HEK293 (cell line): ENCODE data around the gene DPH6.
A peak's percentile ranks its signal among the peaks of the same experiment; 100 is the strongest.

Experiments
- CTCF ChIA-PET: fragments of 350-600 bp; formaldehyde crosslinking; extraction: SDS; loops from one replicate; lab custom pipeline; 2021; ENCODE audit warnings: antibody characterized with exemption; lab: Yijun Ruan, JAX
- POLR2A ChIA-PET: fragments of 300-600 bp; formaldehyde crosslinking; extraction: SDS; loops from one replicate; lab custom pipeline; 2020; ENCODE audit warnings: antibody characterized with exemption, inconsistent platforms; lab: Yijun Ruan, JAX
- H3K27ac ChIP-seq: fragments of 200-500 bp; sonication (Bioruptor generic); 2 replicates; pipeline ENCODE4 v1.5.1; 2014; ENCODE audit warnings: low read depth, low read length, control low read depth, inconsistent platforms; ENCODE audit errors: extremely low read depth
- H3K36me3 ChIP-seq, 2 experiments: fragments of 200-500 bp in 1 of 2; sonication (Bioruptor generic) in 1 of 2; 1 replicate in 1 of 2; 2 replicates in 1 of 2; pipeline ENCODE4 v1.5.1; 2014 to 2017; ENCODE audit warnings: inconsistent platforms in 2 of 2, low read length in 2 of 2; ENCODE audit not compliant: control insufficient read depth in 2 of 2, insufficient read depth in 1 of 2
- H3K4me1 ChIP-seq: fragments of 200-500 bp; sonication (Bioruptor generic); 2 replicates; pipeline ENCODE4 v1.5.1; 2014; ENCODE audit warnings: mild to moderate bottlenecking, low read length, inconsistent platforms; ENCODE audit not compliant: control insufficient read depth, insufficient read depth
- H3K4me3 ChIP-seq: 2 replicates; pipeline ENCODE4 v1.5.1; 2011; ENCODE audit warnings: low read depth, mild to moderate bottlenecking, control low read depth, low read length, moderate library complexity
- H3K9me3 ChIP-seq: fragments of 200-500 bp; sonication (Bioruptor generic); 2 replicates; pipeline ENCODE4 v1.5.1; 2014; ENCODE audit warnings: low read depth, low read length, inconsistent platforms; ENCODE audit not compliant: control insufficient read depth, insufficient read depth
- AEBP2 ChIP-seq: fragments of 450-650 bp; formaldehyde crosslinking; IDR thresholded peaks from 2 replicates; pipeline ENCODE4 v1.5.1; 2016; ENCODE audit warnings: missing biosample characterization, missing genetic modification characterization, borderline replicate concordance
- CTCF ChIP-seq: fragments of 450-650 bp; formaldehyde crosslinking; IDR thresholded peaks from 2 replicates; pipeline ENCODE4 v1.5.1; 2016; ENCODE audit warnings: missing biosample characterization, missing genetic modification characterization
- GLI4 ChIP-seq: fragments of 450-650 bp; formaldehyde crosslinking; IDR thresholded peaks from 2 replicates; pipeline ENCODE4 v1.5.1; 2016; ENCODE audit warnings: missing biosample characterization, missing genetic modification characterization
- HOXA7 ChIP-seq: sonication (generic); formaldehyde crosslinking; IDR thresholded peaks from 2 replicates; pipeline ENCODE4 v1.8.1; 2022; ENCODE audit warnings: missing genetic modification reagents, borderline replicate concordance
- HOXC10 ChIP-seq: sonication (generic); formaldehyde crosslinking; IDR thresholded peaks from 2 replicates; pipeline ENCODE4 v1.8.1; 2023; ENCODE audit warnings: mild to moderate bottlenecking, missing genetic modification reagents
- ZBTB48 ChIP-seq: fragments of 450-650 bp; formaldehyde crosslinking; IDR thresholded peaks from 2 replicates; pipeline ENCODE4 v1.5.1; 2016; ENCODE audit warnings: missing biosample characterization, missing genetic modification characterization
- ZNF114 ChIP-seq: fragments of 450-650 bp; formaldehyde crosslinking; IDR thresholded peaks from 2 replicates; pipeline ENCODE4 v1.5.0; 2017; ENCODE audit warnings: missing biosample characterization, missing genetic modification characterization
- ZNF19 ChIP-seq: fragments of 450-650 bp; formaldehyde crosslinking; IDR thresholded peaks from 2 replicates; pipeline ENCODE4; 2016; ENCODE audit warnings: missing biosample characterization, missing genetic modification characterization, low read depth
- ZNF473 ChIP-seq: fragments of 450-650 bp; formaldehyde crosslinking; IDR thresholded peaks from 2 replicates; pipeline ENCODE4 v1.5.1; 2017; ENCODE audit warnings: missing biosample characterization, missing genetic modification characterization
- ZNF501 ChIP-seq: fragments of 450-650 bp; formaldehyde crosslinking; IDR thresholded peaks from 2 replicates; pipeline ENCODE4 v1.5.1; 2016; ENCODE audit warnings: missing biosample characterization, missing genetic modification characterization
- ZNF654 ChIP-seq: fragments of 450-650 bp; formaldehyde crosslinking; IDR thresholded peaks from 2 replicates; pipeline ENCODE4 v1.5.1; 2016; ENCODE audit warnings: low read depth, missing biosample characterization, missing genetic modification characterization
- ZNF704 ChIP-seq: fragments of 450-650 bp; formaldehyde crosslinking; IDR thresholded peaks from 2 replicates; pipeline ENCODE4 v1.5.1; 2016; ENCODE audit warnings: missing biosample characterization, missing genetic modification characterization
- ZNF76 ChIP-seq: fragments of 450-650 bp; formaldehyde crosslinking; IDR thresholded peaks from 2 replicates; pipeline ENCODE4; 2016; ENCODE audit warnings: low read depth, missing biosample characterization, missing genetic modification characterization, borderline replicate concordance
- TF ChIP-seq, protein P1 (sequence below): sonication (generic); formaldehyde crosslinking; IDR thresholded peaks from 2 replicates; pipeline ENCODE4 v1.8.1; 2022; ENCODE audit warnings: mild to moderate bottlenecking, moderate library complexity, missing genetic modification reagents
- TF ChIP-seq, protein P2 (sequence below): fragments of 450-650 bp; formaldehyde crosslinking; IDR thresholded peaks from 2 replicates; pipeline ENCODE4 v1.5.1; 2016; ENCODE audit warnings: missing biosample characterization, missing genetic modification characterization

The DPH6 gene

GRCh38 chr15:35445891-35446290 lies 100.1 kb downstream of the DPH6 start:
- no peaks in the 10 kb centered on the region for H3K36me3 ChIP-seq
- H3K4me1 ChIP-seq, result no peaks in the 10 kb centered on the region
- no peak overlapping the region for H3K27ac ChIP-seq
- ChIA-PET CTCF (interaction anchor here (0.6 to 5.3 kb wide), 3 partner anchors 154 to 1720 kb away, joined by 5 to 125 read pairs (median 6); no protein-coding TSS in a partner anchor), POLR2A (no interaction called here)
- H3K9me3 ChIP-seq, result no peaks in the 10 kb centered on the region
- no peak overlapping the region for H3K4me3 ChIP-seq
- TF ChIP-seq AEBP2 (tag by site-specific recombination) (no peak), GLI4 (tag by site-specific recombination) (no peak), ZNF473 (tag by site-specific recombination) (no peak), ZNF114 (tag by site-specific recombination) (no peak), ZNF501 (tag by site-specific recombination) (no peak), HOXC10 (CRISPR knock-in tag) (no peak), ZBTB48 (tag by site-specific recombination) (no peak), ZNF76 (tag by site-specific recombination) (no peak)
- TF ChIP-seq, protein P1, sequence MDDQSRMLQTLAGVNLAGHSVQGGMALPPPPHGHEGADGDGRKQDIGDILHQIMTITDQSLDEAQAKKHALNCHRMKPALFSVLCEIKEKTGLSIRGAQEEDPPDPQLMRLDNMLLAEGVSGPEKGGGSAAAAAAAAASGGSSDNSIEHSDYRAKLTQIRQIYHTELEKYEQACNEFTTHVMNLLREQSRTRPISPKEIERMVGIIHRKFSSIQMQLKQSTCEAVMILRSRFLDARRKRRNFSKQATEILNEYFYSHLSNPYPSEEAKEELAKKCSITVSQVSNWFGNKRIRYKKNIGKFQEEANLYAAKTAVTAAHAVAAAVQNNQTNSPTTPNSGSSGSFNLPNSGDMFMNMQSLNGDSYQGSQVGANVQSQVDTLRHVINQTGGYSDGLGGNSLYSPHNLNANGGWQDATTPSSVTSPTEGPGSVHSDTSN (CRISPR knock-in tag), result no peak
- TF ChIP-seq, protein P2, sequence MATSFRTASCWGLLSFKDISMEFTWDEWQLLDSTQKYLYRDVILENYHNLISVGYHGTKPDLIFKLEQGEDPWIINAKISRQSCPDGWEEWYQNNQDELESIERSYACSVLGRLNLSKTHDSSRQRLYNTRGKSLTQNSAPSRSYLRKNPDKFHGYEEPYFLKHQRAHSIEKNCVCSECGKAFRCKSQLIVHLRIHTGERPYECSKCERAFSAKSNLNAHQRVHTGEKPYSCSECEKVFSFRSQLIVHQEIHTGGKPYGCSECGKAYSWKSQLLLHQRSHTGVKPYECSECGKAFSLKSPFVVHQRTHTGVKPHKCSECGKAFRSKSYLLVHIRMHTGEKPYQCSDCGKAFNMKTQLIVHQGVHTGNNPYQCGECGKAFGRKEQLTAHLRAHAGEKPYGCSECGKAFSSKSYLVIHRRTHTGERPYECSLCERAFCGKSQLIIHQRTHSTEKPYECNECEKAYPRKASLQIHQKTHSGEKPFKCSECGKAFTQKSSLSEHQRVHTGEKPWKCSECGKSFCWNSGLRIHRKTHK (tag by site-specific recombination), result no peak

DNA sequence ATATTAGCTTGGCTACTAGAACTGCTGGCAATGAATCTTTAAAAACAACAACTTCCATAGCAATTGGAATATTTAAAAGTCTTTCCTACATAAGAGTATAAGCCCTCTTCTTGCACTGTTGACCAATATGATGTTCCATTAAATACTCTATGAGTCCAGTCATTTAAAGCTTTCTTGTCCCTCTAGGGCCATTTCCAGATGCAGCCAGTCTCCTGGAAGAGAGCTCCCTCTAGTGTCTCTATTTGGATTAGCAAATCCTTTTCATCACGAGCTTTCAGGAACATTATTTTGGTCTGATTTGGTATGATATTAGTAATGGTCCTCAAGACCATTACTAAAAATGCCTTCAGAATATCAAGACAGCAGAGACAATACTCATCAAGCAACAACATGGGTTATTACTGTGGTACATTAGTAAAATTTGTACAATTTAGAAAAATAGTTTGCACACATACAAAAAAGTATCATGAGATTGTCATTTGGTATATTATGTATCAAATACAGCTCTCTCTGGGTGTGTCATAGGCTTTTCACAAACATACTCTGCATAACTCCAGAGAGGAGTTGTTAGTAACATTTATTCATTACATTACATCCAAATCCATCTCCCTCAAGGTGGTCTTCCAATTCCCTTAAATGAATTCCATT lies 101.3 kb downstream of the DPH6 start:
- no peak overlapping the region for H3K27ac ChIP-seq
- no peaks in the 10 kb centered on the region for H3K9me3 ChIP-seq
- no peak overlapping the region for H3K4me3 ChIP-seq
- H3K4me1 ChIP-seq, result no peaks in the 10 kb centered on the region
- ChIA-PET CTCF (interaction anchor here (0.6 to 5.3 kb wide), 26 partner anchors 10 to 1466 kb away, joined by 3 to 125 read pairs (median 4); no protein-coding TSS in a partner anchor), POLR2A (no interaction called here)
- TF ChIP-seq HOXA7 (CRISPR knock-in tag), result no peak
- peak; percentile 80 for TF ChIP-seq ZNF654
- no peak for TF ChIP-seq ZNF704 (tag by site-specific recombination)
- no peak for TF ChIP-seq ZNF19 (tag by site-specific recombination)
- TF ChIP-seq CTCF (tag by site-specific recombination), result 0 out of 2 replicates have a peak, but pooled peaks have one; percentile 28
- H3K36me3 ChIP-seq, result no peaks in the 10 kb centered on the region
